CD4-positive, CD25-positive, alpha-beta regulatory T cell (primary cell): ENCODE results near the gene SORL1. TPM values are rescaled to one million over a fixed set of nuclear protein-coding genes. Genes with fewer than 3 reads are reported as not detected.

Experiments
- ATAC-seq, 2 donors: fragments of 150-1000 bp; cut with Tn5 transposase; one replicate each; pipeline ENCODE4 v1.10.0; 2021; ENCODE audit warnings: low read depth in 2 of 2, moderate number of reproducible peaks in 2 of 2, moderate library complexity in 1 of 2
- DNase-seq, 3 donors: peaks; one replicate each; pipeline versions ENCODE4 v3.0.0 to v3.0.0-alpha.2; 2012 to 2022; ENCODE audit warnings: mixed read lengths in 1 of 3
- H3K27ac ChIP-seq: one replicate; pipeline ENCODE4 v1.7.0; 2013; ENCODE audit warnings: mild to moderate bottlenecking, low read length; ENCODE audit not compliant: insufficient read depth, poor library complexity, severe bottlenecking
- H3K27me3 ChIP-seq: one replicate; pipeline ENCODE4 v1.7.0; 2013; ENCODE audit warnings: low read length; ENCODE audit not compliant: control insufficient read depth, insufficient read depth
- H3K36me3 ChIP-seq: one replicate; pipeline ENCODE4 v1.7.0; 2013; ENCODE audit warnings: mild to moderate bottlenecking, low read length, moderate library complexity; ENCODE audit not compliant: control insufficient read depth, insufficient read depth
- H3K4me1 ChIP-seq: 2 replicates; pipeline ENCODE4 v1.7.0; 2013; ENCODE audit warnings: mild to moderate bottlenecking, low read length; ENCODE audit not compliant: insufficient read depth, control insufficient read depth, poor library complexity, severe bottlenecking
- H3K4me3 ChIP-seq: one replicate; pipeline ENCODE4 v1.7.0; 2013; ENCODE audit warnings: low read depth, mild to moderate bottlenecking, low read length, moderate library complexity
- H3K9me3 ChIP-seq, 2 experiments: 1 replicate in 1 of 2; 2 replicates in 1 of 2; pipeline ENCODE4 v1.7.0; 2013; ENCODE audit warnings: low read length in 2 of 2, mild to moderate bottlenecking in 1 of 2, moderate library complexity in 1 of 2; ENCODE audit not compliant: control insufficient read depth in 2 of 2
- H3K27ac Mint-ChIP-seq, 3 donors: one replicate each; pipeline ENCODE4 v1.8.0; 2020 to 2022; ENCODE audit warnings: mild to moderate bottlenecking in 3 of 3, mixed read lengths in 3 of 3, moderate library complexity in 2 of 3
- H3K27me3 Mint-ChIP-seq: one replicate; pipeline ENCODE4 v1.8.0; 2022; ENCODE audit warnings: mild to moderate bottlenecking, mixed read lengths
- H3K36me3 Mint-ChIP-seq: one replicate; pipeline ENCODE4 v1.8.0; 2020; ENCODE audit warnings: mixed read lengths
- H3K4me1 Mint-ChIP-seq, 4 donors: one replicate each; pipeline ENCODE4 v1.8.0; 2020 to 2022; ENCODE audit warnings: mixed read lengths in 4 of 4, mild to moderate bottlenecking in 1 of 4
- H3K4me3 Mint-ChIP-seq, 4 donors: one replicate each; pipeline ENCODE4 v1.8.0; 2020 to 2022; ENCODE audit warnings: mild to moderate bottlenecking in 4 of 4, mixed read lengths in 4 of 4, moderate library complexity in 3 of 4
- H3K9me3 Mint-ChIP-seq, 7 donors: one replicate each; pipeline ENCODE4 v1.8.0; 2020 to 2022; ENCODE audit warnings: mixed read lengths in 7 of 7, mild to moderate bottlenecking in 3 of 7, moderate library complexity in 2 of 7
- polyA plus RNA-seq, 4 donors: library from polyadenylated mRNA; unstranded; fragments of 300-500 nt; fragmentation: Illumina TruSeq; gene quantifications; one replicate each; pipeline ENCODE4 v1.2.3, GENCODE V29; 2021
- total RNA-seq: library from RNA; stranded (reverse); gene quantifications from one replicate; pipeline ENCODE4 v1.2.3, GENCODE V29; 2022

The SORL1 gene
- total and polyA plus RNA-seq, 5 donors from 2014 or later: 143 to 441 (median 168) TPM

DNA sequence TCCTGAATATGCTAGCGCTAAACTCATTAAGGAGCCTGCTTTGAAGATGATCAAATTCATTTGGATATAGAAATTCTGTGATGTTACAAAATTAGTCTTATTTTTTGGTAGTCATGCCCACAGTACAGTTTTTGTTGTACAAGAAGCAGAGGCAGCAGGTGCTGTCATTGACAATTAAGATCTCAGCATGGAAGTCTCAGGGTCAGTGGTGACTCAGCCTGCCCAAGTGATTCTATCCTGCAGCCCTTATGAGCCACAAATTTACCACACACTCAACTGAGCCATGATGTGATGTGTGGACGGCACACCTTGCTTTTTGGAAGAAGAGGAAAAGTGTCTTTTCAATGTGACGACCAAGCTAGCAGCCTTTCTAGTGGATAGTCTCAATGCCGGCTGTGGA is 154.2 kb downstream of the SORL1 start:
- H3K27ac Mint-ChIP-seq: no peak overlapping the region
- no peaks in the 10 kb centered on the region for H3K9me3 Mint-ChIP-seq
- H3K36me3 Mint-ChIP-seq: peaks cover 67% of the 10 kb centered on the region

GRCh38 chr11:121607341-121607740 is 155.2 kb downstream of the SORL1 start:
- no peaks in the 10 kb centered on the region for H3K9me3 ChIP-seq
- no peak overlapping the region for H3K4me3 ChIP-seq
- no peak for DNase-seq
- no peak for ATAC-seq
- H3K4me1 ChIP-seq: no peaks in the 10 kb centered on the region
- H3K4me3 Mint-ChIP-seq: no peak overlapping the region
- H3K27me3 ChIP-seq: no peaks in the 10 kb centered on the region
- H3K27me3 Mint-ChIP-seq: no peaks in the 10 kb centered on the region
- no peaks in the 10 kb centered on the region for H3K9me3 Mint-ChIP-seq
- H3K36me3 ChIP-seq: peaks cover 100% of the 10 kb centered on the region
- H3K36me3 Mint-ChIP-seq: peaks cover 74% of the 10 kb centered on the region
- no peak overlapping the region for H3K27ac Mint-ChIP-seq
- peaks cover 0 to 6% (median 0%) of the 10 kb centered on the region in 4 donors for H3K4me1 Mint-ChIP-seq
- no peak overlapping the region for H3K27ac ChIP-seq

More for the DNA sequence above, 154.2 kb downstream of the SORL1 start:
- Histone ChIP-seq H3K9me3 (no peaks in the 10 kb centered on the region), H3K27ac (no peak overlapping the region), H3K36me3 (peaks cover 100% of the 10 kb centered on the region), H3K4me1 (no peaks in the 10 kb centered on the region), H3K27me3 (no peaks in the 10 kb centered on the region), H3K4me3 (no peak overlapping the region)
- H3K4me3 Mint-ChIP-seq: no peak overlapping the region
- peaks cover 0 to 3% (median 0%) of the 10 kb centered on the region in 4 donors for H3K4me1 Mint-ChIP-seq
- ATAC-seq (no peak), DNase-seq (no peak)
- H3K27me3 Mint-ChIP-seq: no peaks in the 10 kb centered on the region

DNA sequence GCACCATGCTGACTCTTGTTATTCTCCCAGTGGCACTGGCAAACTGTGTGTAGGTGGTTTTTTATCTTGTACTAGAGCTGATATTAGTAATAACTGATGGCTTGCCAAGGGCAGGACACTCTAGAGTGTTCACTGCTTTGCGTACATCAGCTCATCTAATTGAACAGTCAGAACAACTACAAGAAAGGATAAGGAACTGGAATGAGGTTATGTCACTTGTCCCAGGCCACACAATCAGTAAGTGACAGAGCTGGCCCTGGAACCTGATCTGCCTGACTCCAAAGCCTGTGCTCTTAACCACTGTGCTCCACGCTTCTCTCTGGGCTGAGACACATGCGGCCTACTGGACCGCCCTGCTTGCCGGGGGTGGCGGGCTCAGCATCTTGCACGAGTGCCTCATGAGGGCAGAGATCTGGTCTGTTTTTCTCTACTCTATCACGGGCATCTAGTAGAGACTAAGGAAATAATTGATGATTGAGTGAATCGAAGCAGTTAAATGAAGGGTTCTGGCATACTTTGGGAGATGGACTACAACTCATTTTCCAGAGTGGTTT is 156.5 kb downstream of the SORL1 start:
- H3K4me3 ChIP-seq: no peak overlapping the region
- H3K27me3 ChIP-seq: no peaks in the 10 kb centered on the region
- H3K36me3 ChIP-seq: peaks cover 100% of the 10 kb centered on the region
- peaks cover 78% of the 10 kb centered on the region for H3K36me3 Mint-ChIP-seq
- H3K4me1 Mint-ChIP-seq: peaks cover 0 to 6% (median 0%) of the 10 kb centered on the region in 4 donors
- no peaks in the 10 kb centered on the region for H3K9me3 ChIP-seq
- H3K27ac ChIP-seq: no peak overlapping the region
- no peaks in the 10 kb centered on the region for H3K27me3 Mint-ChIP-seq
- no peak overlapping the region for H3K4me3 Mint-ChIP-seq
- DNase-seq (no peak), ATAC-seq (no peak)
- H3K9me3 Mint-ChIP-seq: no peaks in the 10 kb centered on the region
- no peak overlapping the region for H3K27ac Mint-ChIP-seq
- no peaks in the 10 kb centered on the region for H3K4me1 ChIP-seq

- Histone ChIP-seq H3K36me3 (peaks cover 100% of the 10 kb centered on the region), H3K9me3 (no peaks in the 10 kb centered on the region), H3K27me3 (no peaks in the 10 kb centered on the region), H3K4me1 (no peaks in the 10 kb centered on the region), H3K4me3 (no peak overlapping the region), H3K27ac (no peak overlapping the region)
- Mint-ChIP-seq H3K4me1 (peaks cover 0 to 6% (median 1%) of the 10 kb centered on the region in 4 donors), H3K9me3 (no peaks in the 10 kb centered on the region), H3K27me3 (no peaks in the 10 kb centered on the region), H3K36me3 (peaks cover 84% of the 10 kb centered on the region), H3K27ac (no peak overlapping the region), H3K4me3 (no peak overlapping the region)
- no peak for ATAC-seq
- no peak for DNase-seq
Measured at GRCh38 chr11:121610706-121611105, 158.6 kb downstream of the SORL1 start.

DNA sequence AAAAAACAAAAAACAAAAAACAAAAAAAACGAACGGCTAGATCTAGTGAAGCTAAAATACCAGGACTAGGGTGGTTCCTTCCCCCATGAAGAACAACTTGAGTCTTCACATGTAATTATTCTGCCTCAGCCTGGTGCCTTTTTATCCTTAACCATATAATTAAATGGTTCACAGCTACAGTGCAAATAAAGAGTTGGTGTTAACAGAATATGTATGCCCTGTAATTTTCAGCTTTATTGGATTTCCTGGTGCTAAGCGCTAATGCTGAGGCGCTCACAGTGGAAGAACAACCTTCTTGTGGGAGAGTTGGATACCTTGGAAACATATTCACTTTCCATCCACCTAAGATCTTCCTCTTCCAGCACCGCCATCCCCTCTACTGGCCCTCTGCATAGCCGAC is 159.1 kb downstream of the SORL1 start:
- Mint-ChIP-seq H3K27ac (no peak overlapping the region), H3K27me3 (no peaks in the 10 kb centered on the region)
- H3K36me3 ChIP-seq: peaks cover 100% of the 10 kb centered on the region

GRCh38 chr11:121613724-121614123 is 161.6 kb downstream of the SORL1 start:
- H3K27ac Mint-ChIP-seq: no peak overlapping the region
- no peak for ATAC-seq
- H3K4me3 Mint-ChIP-seq: no peak overlapping the region
- H3K36me3 Mint-ChIP-seq: peaks cover 90% of the 10 kb centered on the region
- peaks cover 0 to 12% (median 1%) of the 10 kb centered on the region in 4 donors for H3K4me1 Mint-ChIP-seq
- Histone ChIP-seq H3K4me1 (no peaks in the 10 kb centered on the region), H3K27ac (no peak overlapping the region), H3K9me3 (no peaks in the 10 kb centered on the region), H3K36me3 (peaks cover 100% of the 10 kb centered on the region), H3K4me3 (no peak overlapping the region), H3K27me3 (no peaks in the 10 kb centered on the region)
- no peaks in the 10 kb centered on the region for H3K9me3 Mint-ChIP-seq
- DNase-seq: no peak
- no peaks in the 10 kb centered on the region for H3K27me3 Mint-ChIP-seq

More for the DNA sequence above, 159.1 kb downstream of the SORL1 start:
- Histone ChIP-seq H3K4me3 (no peak overlapping the region), H3K27me3 (no peaks in the 10 kb centered on the region), H3K4me1 (no peaks in the 10 kb centered on the region), H3K27ac (no peak overlapping the region), H3K9me3 (no peaks in the 10 kb centered on the region)
- H3K9me3 Mint-ChIP-seq: no peaks in the 10 kb centered on the region
- no peak for ATAC-seq
- no peak for DNase-seq
- peaks cover 88% of the 10 kb centered on the region for H3K36me3 Mint-ChIP-seq
- no peak overlapping the region for H3K4me3 Mint-ChIP-seq
- H3K4me1 Mint-ChIP-seq: peaks cover 0 to 6% (median 1%) of the 10 kb centered on the region in 4 donors

- Mint-ChIP-seq H3K36me3 (peaks cover 88% of the 10 kb centered on the region), H3K27me3 (no peaks in the 10 kb centered on the region), H3K4me3 (no peak overlapping the region), H3K9me3 (no peaks in the 10 kb centered on the region), H3K4me1 (peaks cover 0 to 8% (median 1%) of the 10 kb centered on the region in 4 donors), H3K27ac (peak overlapping the region in 2 of 3 donors; percentile 72 to 91)
- peaks cover 100% of the 10 kb centered on the region for H3K36me3 ChIP-seq
- DNase-seq (no peak), ATAC-seq (no peak)
- H3K4me3 ChIP-seq: no peak overlapping the region
- H3K27me3 ChIP-seq: no peaks in the 10 kb centered on the region
- H3K27ac ChIP-seq: no peak overlapping the region
- H3K4me1 ChIP-seq: no peaks in the 10 kb centered on the region
- H3K9me3 ChIP-seq: no peaks in the 10 kb centered on the region
Measured at GRCh38 chr11:121614636-121615240, 162.6 kb downstream of the SORL1 start.

- H3K27me3 Mint-ChIP-seq: no peaks in the 10 kb centered on the region
- no peaks in the 10 kb centered on the region for H3K9me3 Mint-ChIP-seq
- peaks cover 0 to 8% (median 1%) of the 10 kb centered on the region in 4 donors for H3K4me1 Mint-ChIP-seq
- peaks cover 84% of the 10 kb centered on the region for H3K36me3 Mint-ChIP-seq
- no peak overlapping the region for H3K4me3 ChIP-seq
- ATAC-seq (no peak), DNase-seq (no peak)
- H3K36me3 ChIP-seq: peaks cover 100% of the 10 kb centered on the region
- H3K4me1 ChIP-seq: no peaks in the 10 kb centered on the region
- H3K4me3 Mint-ChIP-seq: no peak overlapping the region
- no peaks in the 10 kb centered on the region for H3K27me3 ChIP-seq
- H3K27ac Mint-ChIP-seq: peak overlapping the region in 2 of 3 donors; percentile 67 to 72
- H3K9me3 ChIP-seq: no peaks in the 10 kb centered on the region
- no peak overlapping the region for H3K27ac ChIP-seq
Measured at GRCh38 chr11:121615501-121615900, 163.4 kb downstream of the SORL1 start.
